PC-9 (cell line): ENCODE measurements around the gene POMP.

Experiments
- EZH2 ChIP-seq: fragments of 200-600 bp; sonication (generic); IDR thresholded peaks from 2 replicates; pipeline ENCODE4 v1.8.0; 2017; ENCODE audit warnings: antibody characterized with exemption, low read depth
- TF ChIP-seq, protein P1 (sequence below): fragments of 200-600 bp; sonication (generic); conservative IDR thresholded peaks from 2 replicates; pipeline ENCODE4 v1.6.1; 2017; ENCODE audit warnings: mixed run types, antibody characterized with exemption, mild to moderate bottlenecking, moderate library complexity

- TF ChIP-seq EZH2, result no peak
- TF ChIP-seq, protein P1, sequence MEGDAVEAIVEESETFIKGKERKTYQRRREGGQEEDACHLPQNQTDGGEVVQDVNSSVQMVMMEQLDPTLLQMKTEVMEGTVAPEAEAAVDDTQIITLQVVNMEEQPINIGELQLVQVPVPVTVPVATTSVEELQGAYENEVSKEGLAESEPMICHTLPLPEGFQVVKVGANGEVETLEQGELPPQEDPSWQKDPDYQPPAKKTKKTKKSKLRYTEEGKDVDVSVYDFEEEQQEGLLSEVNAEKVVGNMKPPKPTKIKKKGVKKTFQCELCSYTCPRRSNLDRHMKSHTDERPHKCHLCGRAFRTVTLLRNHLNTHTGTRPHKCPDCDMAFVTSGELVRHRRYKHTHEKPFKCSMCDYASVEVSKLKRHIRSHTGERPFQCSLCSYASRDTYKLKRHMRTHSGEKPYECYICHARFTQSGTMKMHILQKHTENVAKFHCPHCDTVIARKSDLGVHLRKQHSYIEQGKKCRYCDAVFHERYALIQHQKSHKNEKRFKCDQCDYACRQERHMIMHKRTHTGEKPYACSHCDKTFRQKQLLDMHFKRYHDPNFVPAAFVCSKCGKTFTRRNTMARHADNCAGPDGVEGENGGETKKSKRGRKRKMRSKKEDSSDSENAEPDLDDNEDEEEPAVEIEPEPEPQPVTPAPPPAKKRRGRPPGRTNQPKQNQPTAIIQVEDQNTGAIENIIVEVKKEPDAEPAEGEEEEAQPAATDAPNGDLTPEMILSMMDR, result no peak
Observed at GRCh38 chr13:28697441-28697840, 38.5 kb downstream of the POMP start.
